Measurements from ENCODE around the gene ANKRD63. TPM values are rescaled to one million over a fixed set of nuclear protein-coding genes. Genes with fewer than 3 reads are reported as not detected.
A peak's percentile ranks its signal among the peaks of the same experiment; 100 is the strongest.

ANKRD63 gene
- total and polyA plus RNA-seq, 9 of the 15 experiments (the other 6 are each of a cell fraction or from before 2014, with no cell fraction given): 1.3 to 2.0 (median 1.8) TPM; not detected in 6

- TF ChIP-seq, protein P1, sequence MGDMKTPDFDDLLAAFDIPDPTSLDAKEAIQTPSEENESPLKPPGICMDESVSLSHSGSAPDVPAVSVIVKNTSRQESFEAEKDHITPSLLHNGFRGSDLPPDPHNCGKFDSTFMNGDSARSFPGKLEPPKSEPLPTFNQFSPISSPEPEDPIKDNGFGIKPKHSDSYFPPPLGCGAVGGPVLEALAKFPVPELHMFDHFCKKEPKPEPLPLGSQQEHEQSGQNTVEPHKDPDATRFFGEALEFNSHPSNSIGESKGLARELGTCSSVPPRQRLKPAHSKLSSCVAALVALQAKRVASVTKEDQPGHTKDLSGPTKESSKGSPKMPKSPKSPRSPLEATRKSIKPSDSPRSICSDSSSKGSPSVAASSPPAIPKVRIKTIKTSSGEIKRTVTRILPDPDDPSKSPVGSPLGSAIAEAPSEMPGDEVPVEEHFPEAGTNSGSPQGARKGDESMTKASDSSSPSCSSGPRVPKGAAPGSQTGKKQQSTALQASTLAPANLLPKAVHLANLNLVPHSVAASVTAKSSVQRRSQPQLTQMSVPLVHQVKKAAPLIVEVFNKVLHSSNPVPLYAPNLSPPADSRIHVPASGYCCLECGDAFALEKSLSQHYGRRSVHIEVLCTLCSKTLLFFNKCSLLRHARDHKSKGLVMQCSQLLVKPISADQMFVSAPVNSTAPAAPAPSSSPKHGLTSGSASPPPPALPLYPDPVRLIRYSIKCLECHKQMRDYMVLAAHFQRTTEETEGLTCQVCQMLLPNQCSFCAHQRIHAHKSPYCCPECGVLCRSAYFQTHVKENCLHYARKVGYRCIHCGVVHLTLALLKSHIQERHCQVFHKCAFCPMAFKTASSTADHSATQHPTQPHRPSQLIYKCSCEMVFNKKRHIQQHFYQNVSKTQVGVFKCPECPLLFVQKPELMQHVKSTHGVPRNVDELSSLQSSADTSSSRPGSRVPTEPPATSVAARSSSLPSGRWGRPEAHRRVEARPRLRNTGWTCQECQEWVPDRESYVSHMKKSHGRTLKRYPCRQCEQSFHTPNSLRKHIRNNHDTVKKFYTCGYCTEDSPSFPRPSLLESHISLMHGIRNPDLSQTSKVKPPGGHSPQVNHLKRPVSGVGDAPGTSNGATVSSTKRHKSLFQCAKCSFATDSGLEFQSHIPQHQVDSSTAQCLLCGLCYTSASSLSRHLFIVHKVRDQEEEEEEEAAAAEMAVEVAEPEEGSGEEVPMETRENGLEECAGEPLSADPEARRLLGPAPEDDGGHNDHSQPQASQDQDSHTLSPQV (IDR thresholded peaks at IDR 0.05): peak; percentile 63; the same call in 1 of the 2 replicates
- no peak for TF ChIP-seq BRF2 (IDR thresholded peaks at IDR 0.05; ENCODE audit: borderline replicate concordance, insufficient read depth, insufficient read length)
- no peak for TF ChIP-seq RREB1 (CRISPR knock-in tag; IDR thresholded peaks at IDR 0.05)
- TF ChIP-seq JUN (IDR thresholded peaks at IDR 0.05; ENCODE audit: borderline replicate concordance, low read depth, low read length): no peak
- TF ChIP-seq JUN (CRISPR knock-in tag; IDR thresholded peaks at IDR 0.05; ENCODE audit: borderline replicate concordance): no peak
- TF ChIP-seq TCF3 (CRISPR knock-in tag; IDR thresholded peaks at IDR 0.05): no peak
- TF ChIP-seq, protein P2, sequence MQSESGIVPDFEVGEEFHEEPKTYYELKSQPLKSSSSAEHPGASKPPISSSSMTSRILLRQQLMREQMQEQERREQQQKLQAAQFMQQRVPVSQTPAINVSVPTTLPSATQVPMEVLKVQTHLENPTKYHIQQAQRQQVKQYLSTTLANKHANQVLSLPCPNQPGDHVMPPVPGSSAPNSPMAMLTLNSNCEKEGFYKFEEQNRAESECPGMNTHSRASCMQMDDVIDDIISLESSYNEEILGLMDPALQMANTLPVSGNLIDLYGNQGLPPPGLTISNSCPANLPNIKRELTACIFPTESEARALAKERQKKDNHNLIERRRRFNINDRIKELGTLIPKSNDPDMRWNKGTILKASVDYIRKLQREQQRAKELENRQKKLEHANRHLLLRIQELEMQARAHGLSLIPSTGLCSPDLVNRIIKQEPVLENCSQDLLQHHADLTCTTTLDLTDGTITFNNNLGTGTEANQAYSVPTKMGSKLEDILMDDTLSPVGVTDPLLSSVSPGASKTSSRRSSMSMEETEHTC (IDR thresholded peaks at IDR 0.05): no peak
- no peak for TF ChIP-seq FOXJ3 (CRISPR knock-in tag; IDR thresholded peaks at IDR 0.05)
- TF ChIP-seq SOX6 (IDR thresholded peaks at IDR 0.05): no peak
- no peak for TF ChIP-seq ZMIZ1 (IDR thresholded peaks at IDR 0.05; ENCODE audit: low read depth in 2 of 2, low read length in 2 of 2)
Observed at GRCh38 chr15:40290918-40291574, 8.2 kb upstream of the ANKRD63 start (continued).

All from K562 (cell line).